HepG2 (cell line): ENCODE data around the gene ZC3H18. TPM values are rescaled to one million over a fixed set of nuclear protein-coding genes. Genes with fewer than 3 reads are reported as not detected.

ENCODE experiments used
- CHD2 ChIP-seq: IDR thresholded peaks from 2 replicates; pipeline ENCODE4 v1.6.1; 2011; ENCODE audit warnings: low read depth, low read length, improper control_type of control experiment
- CREB1 ChIP-seq, 2 experiments: fragments of 450-650 bp in 1 of 2; IDR thresholded peaks; 2 replicates each; pipeline ENCODE4 v1.6.1; 2016 to 2017; ENCODE audit warnings: control low read depth in 1 of 2, mild to moderate bottlenecking in 1 of 2, missing compliant biosample characterization in 1 of 2, missing genetic modification characterization in 1 of 2
- ETV5 ChIP-seq: IDR thresholded peaks from 2 replicates; pipeline ENCODE4 v1.6.1; 2018; ENCODE audit warnings: missing biosample characterization, missing genetic modification reagents, inconsistent platforms, borderline replicate concordance
- FUBP1 ChIP-seq: sonication (generic); formaldehyde crosslinking; IDR thresholded peaks from 2 replicates; pipeline ENCODE4 v1.5.1; 2020; ENCODE audit warnings: missing genetic modification reagents, mild to moderate bottlenecking, borderline replicate concordance
- MEIS2 ChIP-seq: sonication (generic); formaldehyde crosslinking; IDR thresholded peaks from 2 replicates; pipeline ENCODE4 v1.9.0; 2021; ENCODE audit warnings: mild to moderate bottlenecking, missing genetic modification reagents
- MIER3 ChIP-seq: IDR thresholded peaks from 2 replicates; pipeline ENCODE4 v1.6.1; 2016; ENCODE audit warnings: missing compliant biosample characterization, borderline replicate concordance
- PATZ1 ChIP-seq: sonication (generic); formaldehyde crosslinking; IDR thresholded peaks from 2 replicates; pipeline ENCODE4 v1.4.0; 2020; ENCODE audit warnings: missing genetic modification reagents
- RFX1 ChIP-seq: fragments of 450-650 bp; IDR thresholded peaks from 2 replicates; pipeline ENCODE4 v1.6.1; 2017
- SP4 ChIP-seq: sonication (generic); formaldehyde crosslinking; IDR thresholded peaks from 2 replicates; pipeline ENCODE4 v1.8.1; 2023; ENCODE audit warnings: mild to moderate bottlenecking, missing genetic modification reagents
- ZBTB42 ChIP-seq: sonication (generic); formaldehyde crosslinking; IDR thresholded peaks from 2 replicates; pipeline ENCODE4 v1.5.0; 2020; ENCODE audit warnings: mild to moderate bottlenecking, missing genetic modification reagents
- ZBTB43 ChIP-seq: sonication (generic); formaldehyde crosslinking; conservative IDR thresholded peaks from 2 replicates; pipeline ENCODE4 v1.4.0; 2020; ENCODE audit warnings: missing genetic modification reagents
- ZFP1 ChIP-seq: IDR thresholded peaks from 2 replicates; pipeline ENCODE4 v1.6.1; 2016
- ZNF503 ChIP-seq: sonication (generic); formaldehyde crosslinking; IDR thresholded peaks from 2 replicates; pipeline ENCODE4 v1.4.0; 2020; ENCODE audit warnings: missing genetic modification reagents
- ZNF563 ChIP-seq: sonication (generic); formaldehyde crosslinking; IDR thresholded peaks from 2 replicates; pipeline ENCODE4 v1.8.0; 2022; ENCODE audit warnings: mild to moderate bottlenecking, moderate library complexity, missing genetic modification reagents
- ZNF564 ChIP-seq: sonication (generic); formaldehyde crosslinking; IDR thresholded peaks from 2 replicates; pipeline ENCODE4 v1.8.1; 2023; ENCODE audit warnings: mild to moderate bottlenecking, missing genetic modification reagents
- ZNF614 ChIP-seq: IDR thresholded peaks from 2 replicates; pipeline ENCODE4 v1.6.1; 2018; ENCODE audit warnings: missing biosample characterization, missing genetic modification reagents, inconsistent platforms, borderline replicate concordance
- ZNF619 ChIP-seq: sonication (generic); formaldehyde crosslinking; IDR thresholded peaks from 2 replicates; pipeline ENCODE4 v1.4.0; 2020; ENCODE audit warnings: mild to moderate bottlenecking, missing genetic modification reagents
- ZNF878 ChIP-seq: sonication (generic); formaldehyde crosslinking; IDR thresholded peaks from 2 replicates; pipeline ENCODE4 v1.8.1; 2023; ENCODE audit warnings: mild to moderate bottlenecking, missing genetic modification reagents, moderate library complexity
- polyA plus RNA-seq, 8 experiments: library from polyadenylated mRNA; depleted of rRNA in 3 of 8; stranded (reverse) in 7 of 8; unstranded in 1 of 8; fragments of >200 nt; fragmentation: Illumina TruSeq in 4 of 8; extraction: Trizol in 4 of 8; gene quantifications; 2 replicates each; pipeline versions ENCODE4 v1.2.1 to v1.2.3, GENCODE V29; 2011 to 2016; ENCODE audit warnings: low read depth in 4 of 8, missing spikeins in 1 of 8, mixed read lengths in 1 of 8; ENCODE audit not compliant: insufficient read depth in 1 of 8
- total RNA-seq, 5 experiments: library from RNA; depleted of rRNA; stranded (reverse); fragments of >200 nt; fragmentation: Illumina TruSeq; extraction: Trizol; gene quantifications; 2 replicates each; pipeline ENCODE4 v1.2.3, GENCODE V29; 2016; ENCODE audit warnings: low read depth in 1 of 5
- TF ChIP-seq, protein P1 (sequence below), 2 experiments: sonication (generic) in 1 of 2; formaldehyde crosslinking in 1 of 2; IDR thresholded peaks; 2 replicates each; pipeline versions ENCODE4 v1.4.0 to v1.6.1; 2018 to 2020; ENCODE audit warnings: missing genetic modification reagents in 2 of 2, borderline replicate concordance in 1 of 2, low read depth in 1 of 2, mild to moderate bottlenecking in 1 of 2, missing biosample characterization in 1 of 2

The ZC3H18 gene
- total and polyA plus RNA-seq, 2 of the 13 experiments (the other 11 are each of a cell fraction or from before 2014, with no cell fraction given), result 11.2 to 27.4 TPM

- TF ChIP-seq ZBTB43 (CRISPR knock-in tag), result no peak
- no peak for TF ChIP-seq SP4 (CRISPR knock-in tag)
- no peak for TF ChIP-seq CHD2
- no peak for TF ChIP-seq ZNF564 (CRISPR knock-in tag)
- peak; percentile 48; the same call in 1 of the 2 replicates for TF ChIP-seq ZNF619 (CRISPR knock-in tag)
- TF ChIP-seq ZBTB42 (CRISPR knock-in tag), result no peak
- TF ChIP-seq FUBP1 (CRISPR knock-in tag), result no peak
- TF ChIP-seq MEIS2 (CRISPR knock-in tag), result 0 out of 2 replicates have a peak, but pooled peaks have one; percentile 32
- TF ChIP-seq ZNF614, result peak; percentile 41; the same call in 1 of the 2 replicates
- peak; percentile 49; the same call in 1 of the 2 replicates for TF ChIP-seq ETV5 (CRISPR knock-in tag)
- TF ChIP-seq PATZ1 (CRISPR knock-in tag), result peak; percentile 22; the same call in 1 of the 2 replicates
- TF ChIP-seq ZNF503, result no peak
- TF ChIP-seq ZNF878, result no peak
- TF ChIP-seq, protein P1, sequence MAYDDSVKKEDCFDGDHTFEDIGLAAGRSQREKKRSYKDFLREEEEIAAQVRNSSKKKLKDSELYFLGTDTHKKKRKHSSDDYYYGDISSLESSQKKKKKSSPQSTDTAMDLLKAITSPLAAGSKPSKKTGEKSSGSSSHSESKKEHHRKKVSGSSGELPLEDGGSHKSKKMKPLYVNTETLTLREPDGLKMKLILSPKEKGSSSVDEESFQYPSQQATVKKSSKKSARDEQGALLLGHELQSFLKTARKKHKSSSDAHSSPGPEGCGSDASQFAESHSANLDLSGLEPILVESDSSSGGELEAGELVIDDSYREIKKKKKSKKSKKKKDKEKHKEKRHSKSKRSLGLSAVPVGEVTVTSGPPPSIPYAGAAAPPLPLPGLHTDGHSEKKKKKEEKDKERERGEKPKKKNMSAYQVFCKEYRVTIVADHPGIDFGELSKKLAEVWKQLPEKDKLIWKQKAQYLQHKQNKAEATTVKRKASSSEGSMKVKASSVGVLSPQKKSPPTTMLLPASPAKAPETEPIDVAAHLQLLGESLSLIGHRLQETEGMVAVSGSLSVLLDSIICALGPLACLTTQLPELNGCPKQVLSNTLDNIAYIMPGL (CRISPR knock-in tag; IDR thresholded peaks at IDR 0.05; ENCODE audit: borderline replicate concordance in 1 of 2, low read depth in 1 of 2), result peak; percentile 53 to 75; a peak in 1 of 4 replicates
- TF ChIP-seq MIER3 (CRISPR knock-in tag), result peak; percentile 35; the same call in 1 of the 2 replicates
- no peak for TF ChIP-seq CREB1 (IDR thresholded peaks at IDR 0.05)
- no peak for TF ChIP-seq CREB1 (CRISPR knock-in tag; IDR thresholded peaks at IDR 0.05)
- no peak for TF ChIP-seq RFX1
- TF ChIP-seq ZFP1 (CRISPR knock-in tag), result no peak
- no peak; the same call in 1 of the 2 replicates for TF ChIP-seq ZNF563 (CRISPR knock-in tag)
Measured at GRCh38 chr16:88558457-88559442, 11.5 kb upstream of the ZC3H18 start (continued).
